HG03139 (cell line): ENCODE measurements around the gene MYL6B.
"Not testable (repeated sequence)": the region's sequence is repeated elsewhere in the genome, so short reads cannot be mapped to it uniquely, and the experiment has no call there.

ENCODE experiments used
- ATAC-seq: cut with Tn5 transposase; IDR thresholded peaks from one replicate; pipeline ENCODE4 v1.9.1; 2021; ENCODE audit not compliant: unreplicated experiment

The MYL6B gene

GRCh38 chr12:56163533-56164344 is 11.4 kb downstream of the MYL6B start:
- ATAC-seq, result no peak

- ATAC-seq, result no peak
These were observed 11.9 kb downstream of the MYL6B start for GRCh38 chr12:56164345-56164729.

- ATAC-seq, result no peak
These were observed 13.0 kb downstream of the MYL6B start for GRCh38 chr12:56165369-56165768.

- ATAC-seq, result no peak
These were observed 16.9 kb downstream of the MYL6B start for GRCh38 chr12:56169229-56169759.

GRCh38 chr12:56172839-56173238 is 20.5 kb downstream of the MYL6B start:
- no peak for ATAC-seq

- no peak for ATAC-seq
These were observed 26.0 kb downstream of the MYL6B start for GRCh38 chr12:56178347-56178746.

- ATAC-seq, result no peak
These were observed 34.6 kb downstream of the MYL6B start for GRCh38 chr12:56186957-56187356.

GRCh38 chr12:56188131-56188777 is 35.9 kb downstream of the MYL6B start:
- ATAC-seq, result no peak

- ATAC-seq, result no peak
These were observed 36.4 kb downstream of the MYL6B start for GRCh38 chr12:56188778-56189098.

- ATAC-seq, result peak; percentile 69
These were observed 36.9 kb downstream of the MYL6B start, which contains the start of gene SMARCC2 for GRCh38 chr12:56189099-56189917. SMARCC2 (minus strand) TSS chr12:56189483; CDS start chr12:56189461, 22 bp downstream.

- no peak for ATAC-seq
These were observed 37.7 kb downstream of the MYL6B start for GRCh38 chr12:56189918-56190694.

- no peak for ATAC-seq
These were observed 38.3 kb downstream of the MYL6B start for GRCh38 chr12:56190695-56191155.

GRCh38 chr12:56192582-56192981 is 40.2 kb downstream of the MYL6B start:
- no peak for ATAC-seq

GRCh38 chr12:56193025-56193578 is 40.7 kb downstream of the MYL6B start:
- ATAC-seq, result no peak

GRCh38 chr12:56196818-56197550 is 44.6 kb downstream of the MYL6B start:
- not testable (repeated sequence) for ATAC-seq

GRCh38 chr12:56197921-56198635 is 45.7 kb downstream of the MYL6B start:
- no peak for ATAC-seq

GRCh38 chr12:56198836-56199235 is 46.4 kb downstream of the MYL6B start:
- ATAC-seq, result no peak

GRCh38 chr12:56202366-56202765 is 50.0 kb downstream of the MYL6B start:
- no peak for ATAC-seq

- no peak for ATAC-seq
These were observed 50.5 kb downstream of the MYL6B start for GRCh38 chr12:56202838-56203237.
